Mesothelial cell of epicardium (in vitro differentiated cells): ENCODE data around the gene FAM32A. TPM values are rescaled to one million over a fixed set of nuclear protein-coding genes. Genes with fewer than 3 reads are reported as not detected.
A peak's percentile ranks its signal among the peaks of the same experiment; 100 is the strongest.

ENCODE experiments used
- DNase-seq, 2 experiments: peaks; one replicate each; pipeline ENCODE4 v3.0.0; 2021; ENCODE audit warnings: low spot score in 2 of 2; ENCODE audit not compliant: unreplicated experiment in 2 of 2
- H3K27ac Mint-ChIP-seq: 2 replicates; pipeline ENCODE4 v1.8.0; 2021; ENCODE audit warnings: mixed read lengths
- H3K27me3 Mint-ChIP-seq: 2 replicates; pipeline ENCODE4 v1.8.0; 2021; ENCODE audit warnings: low read depth, mixed read lengths
- H3K36me3 Mint-ChIP-seq: 2 replicates; pipeline ENCODE4 v1.8.0; 2021; ENCODE audit warnings: mixed read lengths
- H3K4me1 Mint-ChIP-seq: 2 replicates; pipeline ENCODE4 v1.8.0; 2021; ENCODE audit warnings: mixed read lengths
- H3K4me3 Mint-ChIP-seq: 2 replicates; pipeline ENCODE4 v1.8.0; 2021; ENCODE audit warnings: mild to moderate bottlenecking, moderate library complexity, mixed read lengths
- H3K9me3 Mint-ChIP-seq: 2 replicates; pipeline ENCODE4 v1.8.0; 2021; ENCODE audit warnings: mixed read lengths
- CTCF ChIP-seq: fragments of 200-600 bp; sonication (generic); IDR thresholded peaks from one replicate; pipeline ENCODE4 v1.5.0; 2021; ENCODE audit warnings: antibody characterized with exemption; ENCODE audit not compliant: unreplicated experiment
- total RNA-seq: library from RNA; stranded (reverse); gene quantifications from 3 replicates; pipeline ENCODE4 v1.2.1, GENCODE V29; 2021

Gene FAM32A
- total RNA-seq, 1 donor from 2014 or later: 90.3 TPM

GRCh38 chr19:16180611-16181010, 4.6 kb upstream of the FAM32A start:
- Mint-ChIP-seq H3K4me3 (no peak overlapping the region), H3K9me3 (no peaks in the 10 kb centered on the region), H3K36me3 (no peaks in the 10 kb centered on the region), H3K27ac (no peak overlapping the region), H3K4me1 (peaks cover 10% of the 10 kb centered on the region), H3K27me3 (no peaks in the 10 kb centered on the region)
- no peak for DNase-seq
- no peak for TF ChIP-seq CTCF

- Mint-ChIP-seq H3K27me3 (no peaks in the 10 kb centered on the region), H3K4me1 (peaks cover 22% of the 10 kb centered on the region), H3K9me3 (no peaks in the 10 kb centered on the region), H3K36me3 (peaks cover 11% of the 10 kb centered on the region), H3K27ac (peak overlapping the region; percentile 96), H3K4me3 (peak overlapping the region; percentile 95)
- no peak for TF ChIP-seq CTCF
- no peak for DNase-seq
Measured at GRCh38 chr19:16184665-16185122, 516 bp upstream of the FAM32A start.

GRCh38 chr19:16185768-16186123, 536 bp downstream of the FAM32A start:
- no peaks in the 10 kb centered on the region for H3K27me3 Mint-ChIP-seq
- H3K4me3 Mint-ChIP-seq: peak overlapping the region; percentile 95
- peak overlapping the region; percentile 96 for H3K27ac Mint-ChIP-seq
- H3K36me3 Mint-ChIP-seq: peaks cover 11% of the 10 kb centered on the region
- peak in 1 of 2 experiments; percentile 56 for DNase-seq
- peaks cover 19% of the 10 kb centered on the region for H3K4me1 Mint-ChIP-seq
- no peaks in the 10 kb centered on the region for H3K9me3 Mint-ChIP-seq
- peak; percentile 43 for TF ChIP-seq CTCF

- no peak for TF ChIP-seq CTCF
- Mint-ChIP-seq H3K4me1 (peaks cover 19% of the 10 kb centered on the region), H3K4me3 (no peak overlapping the region), H3K27ac (no peak overlapping the region), H3K27me3 (no peaks in the 10 kb centered on the region), H3K36me3 (peaks cover 19% of the 10 kb centered on the region), H3K9me3 (no peaks in the 10 kb centered on the region)
- DNase-seq: no peak
Measured at GRCh38 chr19:16188521-16188920, 3.3 kb downstream of the FAM32A start.

GRCh38 chr19:16190198-16190597, 5.0 kb downstream of the FAM32A start:
- TF ChIP-seq CTCF: no peak
- peaks cover 15% of the 10 kb centered on the region for H3K4me1 Mint-ChIP-seq

GRCh38 chr19:16190736-16191135, 5.5 kb downstream of the FAM32A start:
- Mint-ChIP-seq H3K36me3 (peaks cover 23% of the 10 kb centered on the region), H3K9me3 (no peaks in the 10 kb centered on the region), H3K4me1 (peaks cover 12% of the 10 kb centered on the region), H3K27ac (no peak overlapping the region), H3K27me3 (no peaks in the 10 kb centered on the region), H3K4me3 (no peak overlapping the region)
- DNase-seq: no peak
- no peak for TF ChIP-seq CTCF

More at GRCh38 chr19:16190198-16190597, 5.0 kb downstream of the FAM32A start:
- Mint-ChIP-seq H3K36me3 (peaks cover 23% of the 10 kb centered on the region), H3K9me3 (no peaks in the 10 kb centered on the region), H3K27me3 (no peaks in the 10 kb centered on the region), H3K27ac (no peak overlapping the region), H3K4me3 (no peak overlapping the region)
- DNase-seq: no peak
